Spleen (tissue), 7 donors: ENCODE measurements around the gene PSMB7.

Experiments used
- CTCF ChIP-seq, 11 experiments: fragments of 200-600 bp in 7 of 11; fragments of 450-650 bp in 4 of 11; sonication (generic) in 4 of 11; IDR thresholded peaks in 8 of 11; conservative IDR thresholded peaks in 3 of 11; 1 replicate in 7 of 11; 2 replicates in 4 of 11; pipeline versions ENCODE4 v1.4.0 to v1.8.0; 2016 to 2021; ENCODE audit warnings: antibody characterized with exemption in 11 of 11, inconsistent platforms in 4 of 11, mild to moderate bottlenecking in 1 of 11
- POLR2A ChIP-seq, 3 donors: fragments of 450-650 bp; IDR thresholded peaks; one replicate each; pipeline ENCODE4 v1.5.1; 2017; ENCODE audit warnings: antibody characterized with exemption in 3 of 3, mild to moderate bottlenecking in 1 of 3
- donor health status: DM: no; HTN: no; CAD: no; lungs with moderate emphysema.
- donor health status: DM: no; HTN: no; CAD: no.
- donor health status: DM: no; HTN: no; CAD: no.

GRCh38 chr9:124415852-124416484 lies 726 bp upstream of the PSMB7 start:
- TF ChIP-seq POLR2A (IDR thresholded peaks at IDR 0.05) (no peak), CTCF (IDR thresholded peaks at IDR 0.05 in 8 of 11, conservative IDR thresholded peaks at IDR 0.05 in 3 of 11) (no peak)
